ENCODE data around the gene DEGS1. TPM values are rescaled to one million over a fixed set of nuclear protein-coding genes. Genes with fewer than 3 reads are reported as not detected.

DEGS1 gene
- total and polyA plus RNA-seq, 10 donors, result 29.2 to 102 (median 53.0) TPM

- peaks cover 9 to 58% (median 45%) of the 10 kb centered on the region in 6 donors for H3K4me1 ChIP-seq
- TF ChIP-seq POLR2A (IDR thresholded peaks at IDR 0.05) (no peak), POLR2AphosphoS5 (IDR thresholded peaks at IDR 0.05) (no peak)
- intact Hi-C loops (cut with DNase I; ENCODE audit: low total_unique reads), result loop anchor here (5.0 kb wide), 1 partner anchor 65 kb away; no protein-coding TSS in a partner anchor
- no peaks in the 10 kb centered on the region for H3K27me3 ChIP-seq (replicated peaks in 1 of 7)
- peak; percentile 80 for DNase-seq
- WGBS, 5 donors, result 43 to 51% (median 46%) methylated on average over 22 of the region's 22 CpGs
- H3K36me3 ChIP-seq, result peaks cover 0 to 14% (median 0%) of the 10 kb centered on the region in 6 donors
- H3K4me3 ChIP-seq, result peak overlapping the region; percentile 68 to 96 (median 88)
- H3K27ac ChIP-seq, result peak overlapping the region; percentile 96 to 99 (median 99)
- H3K9me3 ChIP-seq, result no peaks in the 10 kb centered on the region
These were observed 779 bp upstream of the DEGS1 start for GRCh38 chr1:224182057-224182865.

DNA sequence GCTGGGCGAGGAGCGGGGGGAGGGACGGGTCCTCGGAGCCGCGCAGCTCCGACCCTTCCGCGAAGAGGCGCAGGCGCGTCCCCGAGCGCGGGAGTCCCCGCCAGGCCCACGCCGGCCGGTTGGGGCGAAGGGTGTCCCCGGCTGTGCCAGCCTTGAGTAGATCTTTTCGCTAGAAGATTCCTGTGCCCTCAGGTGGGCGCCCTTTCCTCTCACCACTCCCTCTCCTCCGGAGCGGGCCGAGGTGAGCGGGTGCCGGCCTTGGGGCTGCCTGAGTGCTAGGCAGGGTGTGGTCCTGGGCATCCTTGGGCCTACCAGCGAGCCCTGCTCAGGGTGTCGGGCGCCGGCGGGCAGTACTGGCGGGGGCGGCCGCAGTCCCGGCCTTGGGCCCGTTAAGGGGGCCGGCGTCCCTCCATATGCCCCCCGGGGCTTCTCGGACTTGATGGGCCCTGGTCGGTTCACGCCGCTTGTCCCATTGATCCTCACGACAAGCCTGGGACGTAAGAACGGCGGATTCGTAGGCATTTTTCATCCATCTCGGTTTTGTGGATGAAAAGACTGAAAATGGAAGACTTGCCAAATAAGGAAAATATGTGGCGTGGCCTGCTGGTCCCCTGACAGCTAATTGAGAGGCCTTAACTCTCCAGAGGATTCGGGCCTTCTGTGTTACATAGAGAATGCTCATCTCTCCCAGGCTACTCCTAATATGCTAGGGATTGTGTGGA lies 712 bp downstream of the DEGS1 start:
- Histone ChIP-seq H3K4me1 (peaks cover 9 to 73% (median 53%) of the 10 kb centered on the region in 6 donors), H3K27ac (peak overlapping the region; percentile 96 to 99 (median 99)), H3K9me3 (peaks cover 0 to 3% (median 0%) of the 10 kb centered on the region in 8 donors), H3K27me3 (replicated peaks in 1 of 7) (no peaks in the 10 kb centered on the region), H3K4me3 (peak overlapping the region; percentile 68 to 96 (median 88)), H3K36me3 (peaks cover 0 to 24% (median 0%) of the 10 kb centered on the region in 6 donors)
- 0 to 3% (median 1%) methylated on average over 13 to 53 of the region's 53 CpGs for WGBS, 5 donors
- intact Hi-C loops (cut with DNase I; ENCODE audit: low total_unique reads), result loop anchor here (5.0 kb wide), 1 partner anchor 64 kb away; no protein-coding TSS in a partner anchor
- no peak for TF ChIP-seq POLR2A (IDR thresholded peaks at IDR 0.05)
- TF ChIP-seq, protein P1, sequence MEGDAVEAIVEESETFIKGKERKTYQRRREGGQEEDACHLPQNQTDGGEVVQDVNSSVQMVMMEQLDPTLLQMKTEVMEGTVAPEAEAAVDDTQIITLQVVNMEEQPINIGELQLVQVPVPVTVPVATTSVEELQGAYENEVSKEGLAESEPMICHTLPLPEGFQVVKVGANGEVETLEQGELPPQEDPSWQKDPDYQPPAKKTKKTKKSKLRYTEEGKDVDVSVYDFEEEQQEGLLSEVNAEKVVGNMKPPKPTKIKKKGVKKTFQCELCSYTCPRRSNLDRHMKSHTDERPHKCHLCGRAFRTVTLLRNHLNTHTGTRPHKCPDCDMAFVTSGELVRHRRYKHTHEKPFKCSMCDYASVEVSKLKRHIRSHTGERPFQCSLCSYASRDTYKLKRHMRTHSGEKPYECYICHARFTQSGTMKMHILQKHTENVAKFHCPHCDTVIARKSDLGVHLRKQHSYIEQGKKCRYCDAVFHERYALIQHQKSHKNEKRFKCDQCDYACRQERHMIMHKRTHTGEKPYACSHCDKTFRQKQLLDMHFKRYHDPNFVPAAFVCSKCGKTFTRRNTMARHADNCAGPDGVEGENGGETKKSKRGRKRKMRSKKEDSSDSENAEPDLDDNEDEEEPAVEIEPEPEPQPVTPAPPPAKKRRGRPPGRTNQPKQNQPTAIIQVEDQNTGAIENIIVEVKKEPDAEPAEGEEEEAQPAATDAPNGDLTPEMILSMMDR (IDR thresholded peaks at IDR 0.05 in 8 of 11, conservative IDR thresholded peaks at IDR 0.05 in 3 of 11), result peak in 1 of 11 experiments; percentile 4
- TF ChIP-seq POLR2AphosphoS5 (IDR thresholded peaks at IDR 0.05), result no peak
- DNase-seq, result peak; percentile 95

GRCh38 chr1:224185208-224185607 lies 2.2 kb downstream of the DEGS1 start:
- TF ChIP-seq, protein P1 (IDR thresholded peaks at IDR 0.05 in 8 of 11, conservative IDR thresholded peaks at IDR 0.05 in 3 of 11), result no peak
- TF ChIP-seq POLR2AphosphoS5 (IDR thresholded peaks at IDR 0.05) (no peak), POLR2A (IDR thresholded peaks at IDR 0.05) (no peak)
- peaks cover 0 to 32% (median 3%) of the 10 kb centered on the region in 6 donors for H3K36me3 ChIP-seq
- peak overlapping the region in 1 of 8 donors; percentile 24 for H3K27ac ChIP-seq
- intact Hi-C loops (cut with DNase I; ENCODE audit: low total_unique reads), result no loop called here
- 77 to 93% (median 89%) methylated on average over 8 of the region's 8 CpGs for WGBS, 5 donors
- H3K9me3 ChIP-seq, result peaks cover 0 to 3% (median 0%) of the 10 kb centered on the region in 8 donors
- no peaks in the 10 kb centered on the region for H3K27me3 ChIP-seq (replicated peaks in 1 of 7)
- peaks cover 9 to 87% (median 57%) of the 10 kb centered on the region in 6 donors for H3K4me1 ChIP-seq
- no peak for DNase-seq
- peak overlapping the region in 2 of 8 donors; percentile 83 to 92 for H3K4me3 ChIP-seq

GRCh38 chr1:224188286-224188685 lies 5.2 kb downstream of the DEGS1 start:
- intact Hi-C loops (cut with DNase I; ENCODE audit: low total_unique reads), result no loop called here
- no peak overlapping the region for H3K27ac ChIP-seq
- WGBS, 5 donors, result 70 to 87% (median 81%) methylated on average over 2 of the region's 2 CpGs
- TF ChIP-seq, protein P1 (IDR thresholded peaks at IDR 0.05 in 8 of 11, conservative IDR thresholded peaks at IDR 0.05 in 3 of 11), result no peak
- no peak for TF ChIP-seq POLR2AphosphoS5 (IDR thresholded peaks at IDR 0.05)
- TF ChIP-seq POLR2A (IDR thresholded peaks at IDR 0.05), result no peak
- no peak for DNase-seq
- peaks cover 0 to 3% (median 0%) of the 10 kb centered on the region in 8 donors for H3K9me3 ChIP-seq
- no peak overlapping the region for H3K4me3 ChIP-seq
- peaks cover 9 to 86% (median 48%) of the 10 kb centered on the region in 6 donors for H3K4me1 ChIP-seq
- H3K27me3 ChIP-seq (replicated peaks in 1 of 7), result no peaks in the 10 kb centered on the region
- peaks cover 0 to 63% (median 31%) of the 10 kb centered on the region in 6 donors for H3K36me3 ChIP-seq

All from spleen (tissue), 11 donors.